Uterine smooth muscle cell (primary cell): ENCODE data around the gene TLK2. TPM values are rescaled to one million over a fixed set of nuclear protein-coding genes. Genes with fewer than 3 reads are reported as not detected.

Experiments
- total RNA-seq: library from RNA; depleted of rRNA; stranded (reverse); fragments of >200 nt; gene quantifications from 2 replicates; pipeline ENCODE4 v1.2.3, GENCODE V29; 2014

Gene TLK2
- total RNA-seq = 67.4 and 81.3 TPM in 2 replicates

GRCh38 chr17:62478424-62478879 lies at the start of gene TLK2:
Gene TLK2, plus strand, starts transcription at chr17:62478825. Its CDS starts 2,301 bp downstream, at chr17:62481126.

DNA sequence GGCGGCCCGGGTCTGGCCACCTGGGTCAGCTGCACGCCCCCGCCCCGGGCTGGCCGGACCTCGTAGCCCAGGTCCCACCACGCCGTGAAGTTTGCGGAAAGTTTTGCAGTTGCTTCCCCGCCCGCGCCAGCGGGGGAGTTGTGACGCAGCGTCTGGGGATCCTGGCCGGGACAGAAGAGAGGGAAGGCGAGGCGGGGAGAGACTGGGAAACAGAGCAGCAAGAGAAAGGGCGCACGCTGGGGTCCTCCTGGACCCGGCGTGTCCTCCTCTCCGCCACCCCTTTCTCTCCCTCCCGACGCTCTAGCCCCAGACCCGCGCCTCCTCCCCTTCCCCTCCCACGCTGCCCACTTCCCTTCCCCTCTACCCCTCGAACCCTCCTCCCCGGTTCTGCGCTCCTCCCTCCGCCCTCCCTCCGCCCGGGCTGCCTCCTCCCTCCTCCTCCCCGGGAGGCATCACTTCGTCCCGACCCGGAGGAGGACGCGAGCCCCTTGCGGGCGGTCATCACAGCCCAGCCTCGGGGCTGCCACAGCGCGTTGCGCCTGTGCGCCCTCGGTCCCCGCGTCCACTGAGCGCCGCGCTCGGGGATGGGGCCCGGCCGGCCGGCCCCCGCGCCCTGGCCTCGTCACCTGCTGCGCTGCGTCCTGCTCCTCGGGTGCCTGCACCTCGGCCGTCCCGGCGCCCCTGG lies 148.7 kb downstream of the TLK2 start, which contains the start of gene MRC2:
Gene MRC2, plus strand, starts transcription at position 452 of the 685 bp plus-strand sequence. Its CDS starts 133 bp downstream, at position 585.

Other genes starting within 250 kb of the TLK2 start
- gene EFCAB3, start 98.3 kb upstream of the TLK2 start, total RNA-seq = not detected in 2 replicates
- gene METTL2A, start 54.9 kb upstream of the TLK2 start, total RNA-seq = 24.4 and 26.5 TPM in 2 replicates
- gene MRC2, start 148.8 kb downstream of the TLK2 start, total RNA-seq = 208 and 563 TPM in 2 replicates